GM12892 (cell line): Measurements from ENCODE around the gene CYTH3.

Experiments
- POLR2A ChIP-seq: IDR thresholded peaks from 2 replicates; pipeline ENCODE4 v1.6.1; 2011; ENCODE audit warnings: low read depth, low read length, control low read depth
- POLR2AphosphoS5 ChIP-seq: IDR thresholded peaks from 2 replicates; pipeline ENCODE4 v1.6.1; 2011; ENCODE audit warnings: low read depth, low read length, control low read depth
- TAF1 ChIP-seq: IDR thresholded peaks from 2 replicates; pipeline ENCODE4 v1.6.1; 2011; ENCODE audit warnings: low read depth, mild to moderate bottlenecking, control low read depth, low read length, borderline replicate concordance

GRCh38 chr7:6128205-6128604 lies 144.2 kb downstream of the CYTH3 start:
- TF ChIP-seq POLR2A, result no peak
- no peak for TF ChIP-seq POLR2AphosphoS5
- TF ChIP-seq TAF1, result no peak
